ENCODE measurements around the gene PMPCA.

Gene PMPCA

GRCh38 chr9:136396219-136396515, 14.3 kb upstream of the PMPCA start:
- ChIA-PET POLR2A (interaction anchor here (1.1 to 3.4 kb wide), 5 partner anchors 9 to 33 kb away, joined by 3 to 10 read pairs (median 7); partner anchors contain the start of genes DNLZ, ENTR1 and PMPCA), CTCF (interaction anchor here (0.7 to 3.3 kb wide), 5 partner anchors 19 to 323 kb away, joined by 3 to 13 read pairs (median 4); partner anchors contain the start of gene DNLZ)
- Histone ChIP-seq H3K4me1 (ENCODE audit: control insufficient read depth, insufficient read depth, low read length) (no peaks in the 10 kb centered on the region), H3K4me3 (ENCODE audit: low read depth, low read length) (no peak overlapping the region), H3K27ac (ENCODE audit: extremely low read depth, low read depth, low read length) (no peak overlapping the region), H3K36me3 (ENCODE audit: control insufficient read depth in 2 of 2, insufficient read depth in 1 of 2, low read length in 2 of 2) (peaks cover 10 to 79% of the 10 kb centered on the region in 2 experiments), H3K9me3 (ENCODE audit: control insufficient read depth, insufficient read depth, low read depth, low read length) (no peaks in the 10 kb centered on the region)
- TF ChIP-seq ZNF311 (tag by site-specific recombination; IDR thresholded peaks at IDR 0.05; ENCODE audit: borderline replicate concordance) (no peak), YY2 (tag by site-specific recombination; IDR thresholded peaks at IDR 0.05) (no peak)

- H3K36me3 ChIP-seq (ENCODE audit: control insufficient read depth in 2 of 2, insufficient read depth in 1 of 2, low read length in 2 of 2): peaks cover 10 to 78% of the 10 kb centered on the region in 2 experiments
- POLR2A ChIA-PET: interaction anchor here (0.7 to 3.4 kb wide), 6 partner anchors 9 to 37 kb away, joined by 3 to 10 read pairs (median 6); partner anchors contain the start of gene DNLZ
Measured at GRCh38 chr9:136397643-136398042, 12.8 kb upstream of the PMPCA start.

GRCh38 chr9:136398286-136398685, 12.2 kb upstream of the PMPCA start:
- Histone ChIP-seq H3K27ac (ENCODE audit: extremely low read depth, low read depth, low read length) (no peak overlapping the region; the same call in 1 of the 2 replicates), H3K9me3 (ENCODE audit: control insufficient read depth, insufficient read depth, low read depth, low read length) (no peaks in the 10 kb centered on the region), H3K36me3 (ENCODE audit: control insufficient read depth in 2 of 2, insufficient read depth in 1 of 2, low read length in 2 of 2) (peaks cover 10 to 73% of the 10 kb centered on the region in 2 experiments), H3K4me1 (ENCODE audit: control insufficient read depth, insufficient read depth, low read length) (no peaks in the 10 kb centered on the region), H3K4me3 (ENCODE audit: low read depth, low read length) (no peak overlapping the region; the same call in 1 of the 2 replicates)
- ChIA-PET CTCF (interaction anchor here (0.6 to 3.3 kb wide), 4 partner anchors 10 to 77 kb away, joined by 3 to 13 read pairs (median 4); no protein-coding TSS in a partner anchor), POLR2A (interaction anchor here (0.7 to 1.1 kb wide), 3 partner anchors 9 to 36 kb away, joined by 4 to 8 read pairs (median 4); no protein-coding TSS in a partner anchor)
- TF ChIP-seq BCL11B (tag by site-specific recombination; IDR thresholded peaks at IDR 0.05; ENCODE audit: low read depth) (no peak), ZFHX2 (tag by site-specific recombination; conservative IDR thresholded peaks at IDR 0.05) (no peak), INSM2 (tag by site-specific recombination; IDR thresholded peaks at IDR 0.05) (no peak)

More at GRCh38 chr9:136397643-136398042, 12.8 kb upstream of the PMPCA start:
- Histone ChIP-seq H3K4me3 (ENCODE audit: low read depth, low read length) (no peak overlapping the region), H3K27ac (ENCODE audit: extremely low read depth, low read depth, low read length) (no peak overlapping the region), H3K4me1 (ENCODE audit: control insufficient read depth, insufficient read depth, low read length) (no peaks in the 10 kb centered on the region), H3K9me3 (ENCODE audit: control insufficient read depth, insufficient read depth, low read depth, low read length) (no peaks in the 10 kb centered on the region)
- TF ChIP-seq KLF1 (tag by site-specific recombination; IDR thresholded peaks at IDR 0.05) (no peak), ZNF175 (tag by site-specific recombination; IDR thresholded peaks at IDR 0.05) (no peak), SCRT1 (tag by site-specific recombination; IDR thresholded peaks at IDR 0.05; ENCODE audit: borderline replicate concordance) (no peak), YY2 (tag by site-specific recombination; IDR thresholded peaks at IDR 0.05) (no peak), ZNF26 (tag by site-specific recombination; IDR thresholded peaks at IDR 0.05) (no peak), ZNF391 (tag by site-specific recombination; IDR thresholded peaks at IDR 0.05; ENCODE audit: borderline replicate concordance, low read depth) (no peak), ZXDB (tag by site-specific recombination; IDR thresholded peaks at IDR 0.05) (no peak), ELK4 (IDR thresholded peaks at IDR 0.05; ENCODE audit: borderline replicate concordance, low read depth, low read length) (no peak), ZFP3 (tag by site-specific recombination; IDR thresholded peaks at IDR 0.05; ENCODE audit: low read depth) (no peak), ZNF248 (tag by site-specific recombination; IDR thresholded peaks at IDR 0.05) (no peak), ZNF23 (tag by site-specific recombination; IDR thresholded peaks at IDR 0.05; ENCODE audit: borderline replicate concordance) (no peak), ZNF670 (tag by site-specific recombination; IDR thresholded peaks at IDR 0.05; ENCODE audit: low read depth) (no peak), KLF9 (tag by site-specific recombination; IDR thresholded peaks at IDR 0.05; ENCODE audit: low read depth) (no peak)
- CTCF ChIA-PET: interaction anchor here (1.3 to 3.3 kb wide), 3 partner anchors 10 to 77 kb away, joined by 3 to 13 read pairs (median 4); no protein-coding TSS in a partner anchor
